Measurements from ENCODE around the gene STK39.

- TF ChIP-seq CTCF (conservative IDR thresholded peaks at IDR 0.05; ENCODE audit: low read depth, low read length) (no peak), EZH2 (IDR thresholded peaks at IDR 0.05; ENCODE audit: borderline replicate concordance, low read depth, low read length, poor library complexity, severe bottlenecking) (no peak)
Observed at GRCh38 chr2:168189835-168190569, 57.4 kb downstream of the STK39 start.

Data from A673 (cell line).